Smooth muscle cell (in vitro differentiated cells): ENCODE data around the gene ST6GAL1. TPM values are rescaled to one million over a fixed set of nuclear protein-coding genes. Genes with fewer than 3 reads are reported as not detected.
A peak's percentile ranks its signal among the peaks of the same experiment; 100 is the strongest.
"Not testable (repeated sequence)": the region's sequence is repeated elsewhere in the genome, so short reads cannot be mapped to it uniquely, and the experiment has no call there.

ENCODE experiments used
- DNase-seq: peaks from one replicate; lab custom pipeline; 2025; ENCODE audit not compliant: unreplicated experiment; lab: John Stamatoyannopoulos, UW
- H2AFZ ChIP-seq: fragments of 200-600 bp; sonication (generic); 2 replicates; pipeline ENCODE4 v1.6.0; 2016; ENCODE audit warnings: antibody characterized with exemption, low read depth, mild to moderate bottlenecking
- H3F3A ChIP-seq: fragments of 200-600 bp; sonication (generic); 2 replicates; pipeline ENCODE4 v1.6.0; 2017; ENCODE audit warnings: antibody characterized with exemption, low read depth
- H3K27ac ChIP-seq: fragments of 200-600 bp; sonication (generic); 2 replicates; pipeline ENCODE4 v1.5.1; 2016; ENCODE audit warnings: low read depth, mild to moderate bottlenecking
- H3K27me3 ChIP-seq: fragments of 200-600 bp; sonication (generic); 2 replicates; pipeline ENCODE4 v1.6.1; 2016; ENCODE audit warnings: low read depth, mild to moderate bottlenecking
- H3K36me3 ChIP-seq: fragments of 200-600 bp; sonication (generic); 2 replicates; pipeline ENCODE4 v1.5.1; 2016; ENCODE audit warnings: low read depth
- H3K4me1 ChIP-seq: fragments of 200-600 bp; sonication (generic); 2 replicates; pipeline ENCODE4 v1.5.1; 2016; ENCODE audit warnings: low read depth
- H3K4me2 ChIP-seq: fragments of 200-600 bp; sonication (generic); 2 replicates; pipeline ENCODE4 v1.6.0; 2016; ENCODE audit warnings: mild to moderate bottlenecking
- H3K4me3 ChIP-seq: fragments of 200-600 bp; sonication (generic); 2 replicates; pipeline ENCODE4 v1.5.1; 2016; ENCODE audit warnings: mild to moderate bottlenecking
- H3K79me2 ChIP-seq: fragments of 200-600 bp; sonication (generic); 2 replicates; pipeline ENCODE4 v1.6.0; 2016; ENCODE audit warnings: low read depth, mild to moderate bottlenecking
- H3K9ac ChIP-seq: fragments of 200-600 bp; sonication (generic); 2 replicates; pipeline ENCODE4 v1.6.0; 2016; ENCODE audit warnings: low read depth
- H3K9me3 ChIP-seq: fragments of 200-600 bp; sonication (generic); replicated peaks from 2 replicates; pipeline ENCODE4 v1.5.1; 2016; ENCODE audit warnings: low read depth
- H4K20me1 ChIP-seq: fragments of 200-600 bp; sonication (generic); 2 replicates; pipeline ENCODE4 v1.6.0; 2016; ENCODE audit warnings: low read depth
- WGBS: methylation state at CpG from one replicate; pipeline ENCODE4 v1.1.7; 2016; ENCODE audit warnings: low lambda C conversion rate; 5-methylcytosine and 5-hydroxymethylcytosine counted together
- polyA plus RNA-seq: library from polyadenylated mRNA; unstranded; fragments of >200 nt; fragmentation: Nextera tagmentation; extraction: Ambion mirVana; gene quantifications from 2 replicates; pipeline ENCODE4 v1.2.1, GENCODE V29; 2016
- total RNA-seq: library from RNA; depleted of rRNA; stranded (reverse); fragments of >200 nt; gene quantifications from 2 replicates; pipeline ENCODE4 v1.2.3, GENCODE V29; 2014
- TF ChIP-seq, protein P1 (sequence below): fragments of 200-600 bp; sonication (generic); IDR thresholded peaks from 2 replicates; pipeline ENCODE4 v1.5.1; 2017; ENCODE audit warnings: borderline replicate concordance, mild to moderate bottlenecking, antibody characterized with exemption; ENCODE audit not compliant: insufficient read depth, poor library complexity, severe bottlenecking

The ST6GAL1 gene
- total RNA-seq (5.8 and 8.9 TPM in 2 replicates), polyA plus RNA-seq (1.5 and 3.5 TPM in 2 replicates)

GRCh38 chr3:186930143-186930640 lies at the start of gene ST6GAL1:
Gene ST6GAL1, plus strand, starts transcription at chr3:186930526. Its CDS starts 112,178 bp downstream, at chr3:187042704.
- Histone ChIP-seq H3K4me1 (peaks cover 11% of the 10 kb centered on the region), H3K79me2 (no peaks in the 10 kb centered on the region), H3K9ac (peak within 1 kb of the TSS; percentile 29), H3F3A (peaks cover 7% of the 10 kb centered on the region), H3K4me3 (peak within 1 kb of the TSS; percentile 92), H2AFZ (peak within 1 kb of the TSS; percentile 98), H3K9me3 (no peaks in the 10 kb centered on the region), H3K4me2 (peak within 1 kb of the TSS; percentile 100), H4K20me1 (peaks cover 8% of the 10 kb centered on the region), H3K36me3 (no peaks in the 10 kb centered on the region), H3K27me3 (peaks cover 12% of the 10 kb centered on the region), H3K27ac (no peak within 1 kb of the TSS)
- 2% methylated on average over 38 of the region's 38 CpGs for WGBS
- TF ChIP-seq, protein P1, sequence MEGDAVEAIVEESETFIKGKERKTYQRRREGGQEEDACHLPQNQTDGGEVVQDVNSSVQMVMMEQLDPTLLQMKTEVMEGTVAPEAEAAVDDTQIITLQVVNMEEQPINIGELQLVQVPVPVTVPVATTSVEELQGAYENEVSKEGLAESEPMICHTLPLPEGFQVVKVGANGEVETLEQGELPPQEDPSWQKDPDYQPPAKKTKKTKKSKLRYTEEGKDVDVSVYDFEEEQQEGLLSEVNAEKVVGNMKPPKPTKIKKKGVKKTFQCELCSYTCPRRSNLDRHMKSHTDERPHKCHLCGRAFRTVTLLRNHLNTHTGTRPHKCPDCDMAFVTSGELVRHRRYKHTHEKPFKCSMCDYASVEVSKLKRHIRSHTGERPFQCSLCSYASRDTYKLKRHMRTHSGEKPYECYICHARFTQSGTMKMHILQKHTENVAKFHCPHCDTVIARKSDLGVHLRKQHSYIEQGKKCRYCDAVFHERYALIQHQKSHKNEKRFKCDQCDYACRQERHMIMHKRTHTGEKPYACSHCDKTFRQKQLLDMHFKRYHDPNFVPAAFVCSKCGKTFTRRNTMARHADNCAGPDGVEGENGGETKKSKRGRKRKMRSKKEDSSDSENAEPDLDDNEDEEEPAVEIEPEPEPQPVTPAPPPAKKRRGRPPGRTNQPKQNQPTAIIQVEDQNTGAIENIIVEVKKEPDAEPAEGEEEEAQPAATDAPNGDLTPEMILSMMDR = no peak
- DNase-seq = peak; percentile 49

DNA sequence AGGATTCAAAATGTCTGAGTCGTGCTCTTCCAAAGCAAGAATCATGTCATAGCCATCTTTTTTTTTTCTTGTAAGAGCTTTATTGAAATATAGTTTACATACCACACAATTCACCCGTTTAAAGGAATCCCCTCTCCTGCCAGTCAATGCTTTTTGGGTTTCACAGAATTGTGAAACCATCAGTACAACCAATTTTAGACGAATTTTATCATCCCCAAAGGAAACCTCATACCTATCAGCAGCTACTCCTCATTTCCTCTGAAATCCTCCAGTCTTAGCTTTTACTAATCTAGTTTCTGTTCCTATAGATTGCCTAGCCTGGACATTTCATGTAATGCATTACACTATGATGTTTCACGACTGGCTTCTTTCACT lies 48.2 kb upstream of the ST6GAL1 start:
- H3K4me1 ChIP-seq = no peaks in the 10 kb centered on the region
- H3K9me3 ChIP-seq = no peaks in the 10 kb centered on the region
- TF ChIP-seq, protein P1 = no peak
- H3K4me2 ChIP-seq = peak overlapping the region; percentile 4
- H3K4me3 ChIP-seq = no peak overlapping the region
- no peaks in the 10 kb centered on the region for H3F3A ChIP-seq
- no peaks in the 10 kb centered on the region for H3K36me3 ChIP-seq
- H3K9ac ChIP-seq = peak overlapping the region; percentile 63
- H4K20me1 ChIP-seq = no peaks in the 10 kb centered on the region
- H3K27me3 ChIP-seq = no peaks in the 10 kb centered on the region
- no peak for DNase-seq
- no peaks in the 10 kb centered on the region for H3K79me2 ChIP-seq
- 66% methylated on average over 4 of the region's 4 CpGs for WGBS
- peak overlapping the region; percentile 57 for H3K27ac ChIP-seq
- H2AFZ ChIP-seq = peak overlapping the region; percentile 41

DNA sequence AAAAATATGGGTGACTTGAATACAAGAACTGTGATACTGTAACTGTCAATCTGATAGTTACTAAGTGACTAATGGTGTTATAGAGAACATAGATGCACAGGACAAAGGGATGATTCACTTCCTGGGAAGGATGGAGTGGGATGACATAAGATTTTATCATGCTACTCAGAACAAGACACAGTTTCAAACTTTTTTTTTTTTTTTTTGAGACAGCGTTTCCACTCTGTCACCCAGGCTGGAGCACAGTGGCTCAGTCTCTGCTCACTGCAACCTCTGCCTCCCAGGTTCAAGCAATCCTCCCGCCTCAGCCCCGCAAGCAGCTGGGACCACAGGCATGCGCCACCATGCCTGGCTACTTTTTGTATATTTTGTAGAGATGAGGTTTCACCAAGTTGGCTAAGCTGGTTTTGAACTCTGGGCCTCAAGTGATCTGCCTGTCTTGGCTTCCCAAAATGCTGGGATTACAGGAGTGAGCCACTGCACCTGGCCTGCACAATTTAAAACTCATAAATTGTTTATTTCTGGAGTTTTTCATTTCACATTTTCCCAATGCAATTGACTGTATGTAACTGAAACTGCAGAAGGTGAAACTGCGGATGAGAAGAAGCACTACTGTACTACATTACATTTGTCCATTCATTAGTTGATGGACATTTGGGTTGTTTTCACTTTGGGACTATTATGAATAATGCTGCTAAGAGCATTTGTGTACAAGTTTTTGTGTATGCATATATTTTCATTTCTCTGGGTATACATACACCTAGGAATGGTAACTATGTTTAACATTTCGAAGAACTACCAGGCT lies 47.2 kb upstream of the ST6GAL1 start:
- Histone ChIP-seq H3K27ac (peak overlapping the region; percentile 57), H3K36me3 (no peaks in the 10 kb centered on the region), H4K20me1 (no peaks in the 10 kb centered on the region), H3K27me3 (no peaks in the 10 kb centered on the region), H3K4me2 (peak overlapping the region; percentile 4), H3K4me3 (no peak overlapping the region), H3K9me3 (no peaks in the 10 kb centered on the region), H3K79me2 (no peaks in the 10 kb centered on the region), H3K9ac (no peak overlapping the region), H3F3A (no peaks in the 10 kb centered on the region), H2AFZ (no peak overlapping the region), H3K4me1 (peaks cover 5% of the 10 kb centered on the region)
- no peak for DNase-seq
- TF ChIP-seq, protein P1 = no peak
- 56% methylated on average over 5 of the region's 6 CpGs for WGBS

DNA sequence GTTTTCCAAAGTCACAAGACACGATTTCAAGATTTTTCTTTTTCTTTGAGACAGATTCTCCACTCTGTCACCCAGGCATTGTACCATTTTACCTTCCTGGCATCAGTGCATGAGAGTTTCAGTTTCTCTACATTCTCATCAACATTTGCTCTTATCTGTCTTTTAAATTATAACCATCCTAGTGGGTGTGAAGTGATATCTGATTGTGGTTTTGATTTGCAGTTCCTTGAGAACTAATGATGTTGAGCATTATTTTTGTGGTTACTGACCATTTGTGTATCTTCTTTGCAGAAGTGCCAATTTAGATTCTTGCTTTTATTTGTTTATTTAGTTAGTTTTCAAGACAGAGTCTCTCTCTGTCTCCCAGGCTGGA lies 46.7 kb upstream of the ST6GAL1 start:
- H3K9ac ChIP-seq = no peak overlapping the region
- H3F3A ChIP-seq = no peaks in the 10 kb centered on the region
- H3K4me1 ChIP-seq = peaks cover 8% of the 10 kb centered on the region
- no peak overlapping the region for H2AFZ ChIP-seq
- no peak overlapping the region for H3K4me2 ChIP-seq
- TF ChIP-seq, protein P1 = no peak
- no peak overlapping the region for H3K4me3 ChIP-seq
- no peak overlapping the region for H3K27ac ChIP-seq
- H3K9me3 ChIP-seq = no peaks in the 10 kb centered on the region
- H3K27me3 ChIP-seq = no peaks in the 10 kb centered on the region
- no peaks in the 10 kb centered on the region for H3K36me3 ChIP-seq
- 96% methylated on average over 1 of the region's 1 CpG for WGBS
- H4K20me1 ChIP-seq = no peaks in the 10 kb centered on the region
- no peaks in the 10 kb centered on the region for H3K79me2 ChIP-seq
- no peak for DNase-seq

GRCh38 chr3:186884868-186885267 lies 45.5 kb upstream of the ST6GAL1 start:
- H3K9ac ChIP-seq, H3K79me2 ChIP-seq, H3K4me1 ChIP-seq, H2AFZ ChIP-seq, H3K9me3 ChIP-seq, H3K4me3 ChIP-seq, DNase-seq, H4K20me1 ChIP-seq, H3F3A ChIP-seq, H3K36me3 ChIP-seq, H3K27me3 ChIP-seq, H3K27ac ChIP-seq, H3K4me2 ChIP-seq: not testable (repeated sequence)
- over 99% methylated on average over 18 of the region's 29 CpGs for WGBS
